Osteoblast (primary cell): ENCODE measurements around the gene ID3. TPM values are rescaled to one million over a fixed set of nuclear protein-coding genes. Genes with fewer than 3 reads are reported as not detected.

Experiments used
- DNase-seq: peaks from one replicate; pipeline ENCODE4 v3.0.0; 2011; ENCODE audit warnings: low spot score, mixed read lengths; ENCODE audit not compliant: insufficient read length; ENCODE audit errors: missing footprints
- H2AFZ ChIP-seq: 2 replicates; pipeline ENCODE4 v1.6.0; 2011; ENCODE audit warnings: mild to moderate bottlenecking, low read length
- H3K27ac ChIP-seq: 2 replicates; pipeline ENCODE4 v1.5.1; 2011; ENCODE audit warnings: mild to moderate bottlenecking, low read depth, low read length, moderate library complexity
- H3K27me3 ChIP-seq: 2 replicates; pipeline ENCODE4 v1.6.0; 2012; ENCODE audit warnings: mild to moderate bottlenecking, control low read depth, inconsistent platforms, low read length, moderate library complexity; ENCODE audit not compliant: insufficient read depth
- H3K36me3 ChIP-seq: 2 replicates; pipeline ENCODE4 v1.5.1; 2011; ENCODE audit warnings: mild to moderate bottlenecking, low read length, control low read depth, moderate library complexity; ENCODE audit not compliant: insufficient read depth
- H3K4me1 ChIP-seq: 2 replicates; pipeline ENCODE4 v1.5.1; 2011; ENCODE audit warnings: mild to moderate bottlenecking, low read length, control low read depth, moderate library complexity; ENCODE audit not compliant: insufficient read depth
- H3K4me2 ChIP-seq: 2 replicates; pipeline ENCODE4 v1.6.0; 2011; ENCODE audit warnings: mild to moderate bottlenecking, low read length; ENCODE audit not compliant: insufficient read depth
- H3K4me3 ChIP-seq: fragments of 200-600 bp; sonication (generic); 3 replicates; pipeline ENCODE4 v1.5.1; 2012; ENCODE audit warnings: mild to moderate bottlenecking, low read length, inconsistent platforms; ENCODE audit not compliant: insufficient read depth
- H3K79me2 ChIP-seq: 2 replicates; pipeline ENCODE4 v1.6.0; 2012; ENCODE audit warnings: mild to moderate bottlenecking, low read length, control low read depth, inconsistent platforms; ENCODE audit not compliant: insufficient read depth
- H3K9me3 ChIP-seq: 2 replicates; pipeline ENCODE4 v1.5.1; 2011; ENCODE audit warnings: low read depth, low read length, control low read depth
- H4K20me1 ChIP-seq: 2 replicates; pipeline ENCODE4 v1.6.0; 2012; ENCODE audit warnings: mild to moderate bottlenecking, low read length, control low read depth; ENCODE audit not compliant: insufficient read depth
- CTCF ChIP-seq: IDR thresholded peaks from 2 replicates; pipeline ENCODE4 v1.5.1; 2011; ENCODE audit warnings: mild to moderate bottlenecking, low read depth, low read length, moderate library complexity; ENCODE audit errors: extremely low read depth
- total RNA-seq: library from RNA; depleted of rRNA; stranded (reverse); fragments of >200 nt; gene quantifications from 2 replicates; pipeline ENCODE4 v1.2.3, GENCODE V29; 2012

The ID3 gene
- total RNA-seq, 1 donor, result 240 TPM

GRCh38 chr1:23528250-23528978, 30.9 kb downstream of the ID3 start:
- Histone ChIP-seq H3K27ac (no peak overlapping the region), H3K27me3 (no peaks in the 10 kb centered on the region), H3K9me3 (no peaks in the 10 kb centered on the region), H3K4me2 (peak overlapping the region; percentile 34), H3K36me3 (no peaks in the 10 kb centered on the region), H2AFZ (peak overlapping the region; percentile 37), H3K4me3 (no peak overlapping the region), H4K20me1 (no peaks in the 10 kb centered on the region), H3K4me1 (peaks cover 18% of the 10 kb centered on the region), H3K79me2 (no peaks in the 10 kb centered on the region)
- peak; percentile 96 for DNase-seq
- TF ChIP-seq CTCF, result no peak

DNA sequence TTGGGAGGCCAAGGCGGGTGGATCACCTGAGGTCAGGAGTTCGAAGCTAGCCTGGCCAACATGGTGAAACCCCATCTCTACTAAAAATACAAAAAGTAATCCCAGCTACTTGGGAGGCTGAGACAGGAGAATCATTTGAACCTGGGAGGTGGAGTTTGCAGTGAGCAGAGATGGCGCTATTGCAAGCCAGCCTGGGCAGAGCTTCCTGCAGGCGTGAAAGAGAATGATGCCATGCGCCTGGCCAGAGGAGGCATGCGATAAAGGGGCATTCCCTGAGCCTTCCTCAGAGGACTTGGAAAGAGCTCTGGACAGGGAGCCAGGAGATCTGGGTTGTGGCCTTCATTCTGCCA, 31.4 kb downstream of the ID3 start:
- Histone ChIP-seq H3K4me3 (no peak overlapping the region), H2AFZ (peak overlapping the region; percentile 37), H3K79me2 (no peaks in the 10 kb centered on the region), H3K4me1 (peaks cover 18% of the 10 kb centered on the region), H3K36me3 (no peaks in the 10 kb centered on the region), H3K9me3 (no peaks in the 10 kb centered on the region), H3K27me3 (no peaks in the 10 kb centered on the region), H3K27ac (no peak overlapping the region), H4K20me1 (no peaks in the 10 kb centered on the region), H3K4me2 (peak overlapping the region; percentile 34)
- TF ChIP-seq CTCF, result no peak
- no peak for DNase-seq

- Histone ChIP-seq H3K36me3 (no peaks in the 10 kb centered on the region), H2AFZ (no peak overlapping the region), H4K20me1 (no peaks in the 10 kb centered on the region), H3K27ac (no peak overlapping the region), H3K4me2 (no peak overlapping the region), H3K27me3 (no peaks in the 10 kb centered on the region), H3K4me1 (peaks cover 18% of the 10 kb centered on the region), H3K79me2 (no peaks in the 10 kb centered on the region), H3K9me3 (no peaks in the 10 kb centered on the region), H3K4me3 (no peak overlapping the region)
- no peak for TF ChIP-seq CTCF
- no peak for DNase-seq
These were observed 31.9 kb downstream of the ID3 start for GRCh38 chr1:23527366-23527765.

DNA sequence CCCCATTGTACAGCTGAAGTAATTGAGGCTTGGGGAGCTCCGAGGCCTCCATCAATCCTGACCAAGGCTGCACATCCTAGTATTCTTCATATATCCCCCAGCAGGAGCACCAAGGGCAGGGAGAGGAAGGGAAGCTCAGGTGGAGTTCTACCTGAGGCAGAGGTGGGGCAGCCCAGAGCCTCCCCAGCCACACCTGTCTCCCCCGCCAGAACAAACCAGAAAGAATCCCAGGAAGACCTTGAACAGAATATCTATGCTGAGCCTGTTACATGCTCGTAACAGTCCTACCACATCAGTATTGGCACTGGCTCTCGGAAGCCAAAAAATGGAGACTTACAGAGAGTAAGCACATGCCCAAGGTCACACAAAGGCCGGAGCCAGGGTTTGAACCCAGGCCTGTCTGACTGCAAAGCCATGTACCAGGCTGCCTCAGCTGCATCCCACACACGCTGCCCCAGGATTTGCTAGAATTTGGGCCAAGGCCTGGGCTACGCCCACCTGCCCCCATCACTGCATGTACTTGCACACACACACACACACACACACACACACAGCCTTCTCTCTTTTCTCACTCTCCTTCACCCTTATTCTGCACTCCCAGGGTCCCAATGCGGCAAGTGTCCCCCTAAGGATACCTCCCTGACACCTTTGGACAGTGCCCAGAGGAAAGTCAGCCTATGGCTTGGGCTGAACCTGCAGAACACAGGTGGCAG, 32.8 kb downstream of the ID3 start:
- Histone ChIP-seq H3K4me3 (no peak overlapping the region), H3K36me3 (no peaks in the 10 kb centered on the region), H3K27ac (no peak overlapping the region), H3K79me2 (no peaks in the 10 kb centered on the region), H3K27me3 (no peaks in the 10 kb centered on the region), H2AFZ (no peak overlapping the region), H3K9me3 (no peaks in the 10 kb centered on the region), H3K4me2 (no peak overlapping the region), H3K4me1 (peaks cover 16% of the 10 kb centered on the region), H4K20me1 (no peaks in the 10 kb centered on the region)
- no peak for DNase-seq
- TF ChIP-seq CTCF, result no peak
